Transverse colon (tissue), 4 donors: ENCODE measurements around the gene LRRC4C.

Experiments used
- POLR2A ChIP-seq: fragments of 450-650 bp; IDR thresholded peaks from one replicate; pipeline ENCODE4 v1.6.1; 2016; ENCODE audit warnings: antibody characterized with exemption, mild to moderate bottlenecking, moderate library complexity
- POLR2AphosphoS5 ChIP-seq, 3 donors: sonication (generic); formaldehyde crosslinking; IDR thresholded peaks; one replicate each; pipeline ENCODE4 v1.6.1; 2016; ENCODE audit warnings: antibody characterized with exemption in 3 of 3
- TF ChIP-seq, protein P1 (sequence below), 5 experiments: fragments of 200-600 bp in 3 of 5; fragments of 450-650 bp in 2 of 5; sonication (generic) in 3 of 5; IDR thresholded peaks; 1 replicate in 2 of 5; 2 replicates in 3 of 5; pipeline ENCODE4 v1.5.1; 2016 to 2017; ENCODE audit warnings: antibody characterized with exemption in 5 of 5, inconsistent platforms in 3 of 5, mild to moderate bottlenecking in 2 of 5, moderate library complexity in 1 of 5

DNA sequence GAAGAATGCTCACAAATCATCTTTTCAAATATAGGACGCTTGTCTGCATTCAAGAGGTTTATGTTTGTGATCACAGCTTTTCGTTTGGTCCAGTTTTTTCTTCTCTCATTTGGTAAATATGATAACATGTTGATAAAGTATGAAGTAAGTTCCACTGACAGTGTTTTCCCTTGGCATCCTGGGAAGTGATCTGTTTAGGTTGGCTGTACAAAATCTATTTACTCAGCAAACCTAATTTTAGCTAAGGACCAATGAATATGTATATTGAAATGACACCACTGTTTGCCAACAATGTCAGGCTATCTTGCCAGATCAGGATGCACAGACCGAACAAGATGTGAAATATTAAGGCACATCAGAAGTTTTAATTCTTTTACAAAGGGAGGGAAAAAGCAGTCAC lies 1230.8 kb downstream of the LRRC4C start:
- no peak for TF ChIP-seq POLR2AphosphoS5 (IDR thresholded peaks at IDR 0.05)
- TF ChIP-seq, protein P1, sequence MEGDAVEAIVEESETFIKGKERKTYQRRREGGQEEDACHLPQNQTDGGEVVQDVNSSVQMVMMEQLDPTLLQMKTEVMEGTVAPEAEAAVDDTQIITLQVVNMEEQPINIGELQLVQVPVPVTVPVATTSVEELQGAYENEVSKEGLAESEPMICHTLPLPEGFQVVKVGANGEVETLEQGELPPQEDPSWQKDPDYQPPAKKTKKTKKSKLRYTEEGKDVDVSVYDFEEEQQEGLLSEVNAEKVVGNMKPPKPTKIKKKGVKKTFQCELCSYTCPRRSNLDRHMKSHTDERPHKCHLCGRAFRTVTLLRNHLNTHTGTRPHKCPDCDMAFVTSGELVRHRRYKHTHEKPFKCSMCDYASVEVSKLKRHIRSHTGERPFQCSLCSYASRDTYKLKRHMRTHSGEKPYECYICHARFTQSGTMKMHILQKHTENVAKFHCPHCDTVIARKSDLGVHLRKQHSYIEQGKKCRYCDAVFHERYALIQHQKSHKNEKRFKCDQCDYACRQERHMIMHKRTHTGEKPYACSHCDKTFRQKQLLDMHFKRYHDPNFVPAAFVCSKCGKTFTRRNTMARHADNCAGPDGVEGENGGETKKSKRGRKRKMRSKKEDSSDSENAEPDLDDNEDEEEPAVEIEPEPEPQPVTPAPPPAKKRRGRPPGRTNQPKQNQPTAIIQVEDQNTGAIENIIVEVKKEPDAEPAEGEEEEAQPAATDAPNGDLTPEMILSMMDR (IDR thresholded peaks at IDR 0.05): no peak
- no peak for TF ChIP-seq POLR2A
